ENCODE results near the gene CD96.

Gene CD96

GRCh38 chr3:111603679-111604078 lies 61.7 kb downstream of the CD96 start:
- TF ChIP-seq, protein P1, sequence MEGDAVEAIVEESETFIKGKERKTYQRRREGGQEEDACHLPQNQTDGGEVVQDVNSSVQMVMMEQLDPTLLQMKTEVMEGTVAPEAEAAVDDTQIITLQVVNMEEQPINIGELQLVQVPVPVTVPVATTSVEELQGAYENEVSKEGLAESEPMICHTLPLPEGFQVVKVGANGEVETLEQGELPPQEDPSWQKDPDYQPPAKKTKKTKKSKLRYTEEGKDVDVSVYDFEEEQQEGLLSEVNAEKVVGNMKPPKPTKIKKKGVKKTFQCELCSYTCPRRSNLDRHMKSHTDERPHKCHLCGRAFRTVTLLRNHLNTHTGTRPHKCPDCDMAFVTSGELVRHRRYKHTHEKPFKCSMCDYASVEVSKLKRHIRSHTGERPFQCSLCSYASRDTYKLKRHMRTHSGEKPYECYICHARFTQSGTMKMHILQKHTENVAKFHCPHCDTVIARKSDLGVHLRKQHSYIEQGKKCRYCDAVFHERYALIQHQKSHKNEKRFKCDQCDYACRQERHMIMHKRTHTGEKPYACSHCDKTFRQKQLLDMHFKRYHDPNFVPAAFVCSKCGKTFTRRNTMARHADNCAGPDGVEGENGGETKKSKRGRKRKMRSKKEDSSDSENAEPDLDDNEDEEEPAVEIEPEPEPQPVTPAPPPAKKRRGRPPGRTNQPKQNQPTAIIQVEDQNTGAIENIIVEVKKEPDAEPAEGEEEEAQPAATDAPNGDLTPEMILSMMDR (IDR thresholded peaks at IDR 0.05; ENCODE audit: insufficient read depth, low read length, missing control alignments), result no peak
- DNase-seq (ENCODE audit: low read depth, low spot score), result no peak
- no peak overlapping the region for H3K4me3 ChIP-seq (ENCODE audit: low read depth, low read length)
- CTCF ChIA-PET, result interaction anchor here (1.0 to 2.1 kb wide), 6 partner anchors 9 to 440 kb away, joined by 3 to 6 read pairs (median 4); no protein-coding TSS in a partner anchor
- POLR2A ChIA-PET, result interaction anchor here (1.2 kb wide), 1 partner anchor 11 kb away, joined by 3 read pairs; no protein-coding TSS in a partner anchor

- no peak overlapping the region for H3K4me3 ChIP-seq (ENCODE audit: low read depth, low read length)
- CTCF ChIA-PET, result interaction anchor here (1.0 to 2.1 kb wide), 6 partner anchors 9 to 439 kb away, joined by 3 to 6 read pairs (median 4); no protein-coding TSS in a partner anchor
- TF ChIP-seq, protein P1 (IDR thresholded peaks at IDR 0.05; ENCODE audit: insufficient read depth, low read length, missing control alignments), result no peak
- no peak for DNase-seq (ENCODE audit: low read depth, low spot score)
- POLR2A ChIA-PET, result interaction anchor here (1.2 kb wide), 1 partner anchor 11 kb away, joined by 3 read pairs; no protein-coding TSS in a partner anchor
These were observed 62.1 kb downstream of the CD96 start for GRCh38 chr3:111604119-111604518.

DNA sequence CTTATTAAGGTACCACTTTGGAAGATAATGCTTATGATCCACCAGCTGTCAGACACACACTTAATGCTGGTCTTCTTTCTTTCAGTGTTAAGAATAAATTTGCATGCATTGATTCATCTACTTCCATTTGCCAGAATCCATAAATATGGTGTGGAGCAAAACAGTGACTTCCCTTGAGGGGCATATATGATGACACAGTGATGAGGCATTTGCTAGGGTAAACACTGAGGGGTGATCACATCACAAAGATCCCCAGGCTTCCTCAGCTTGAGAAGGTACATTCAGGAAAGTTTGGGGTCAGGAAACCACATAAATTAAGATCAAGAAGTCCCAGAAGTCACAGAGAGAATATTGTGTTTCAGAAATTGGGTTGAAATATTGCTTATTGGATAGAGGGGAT lies 63.0 kb downstream of the CD96 start:
- ChIA-PET CTCF (interaction anchor here (0.9 to 2.1 kb wide), 7 partner anchors 8 to 88 kb away, joined by 3 to 6 read pairs (median 3); no protein-coding TSS in a partner anchor), POLR2A (no interaction called here)
- H3K4me3 ChIP-seq (ENCODE audit: low read depth, low read length), result no peak overlapping the region
- TF ChIP-seq, protein P1 (IDR thresholded peaks at IDR 0.05; ENCODE audit: insufficient read depth, low read length, missing control alignments), result no peak
- no peak for DNase-seq (ENCODE audit: low read depth, low spot score)

DNA sequence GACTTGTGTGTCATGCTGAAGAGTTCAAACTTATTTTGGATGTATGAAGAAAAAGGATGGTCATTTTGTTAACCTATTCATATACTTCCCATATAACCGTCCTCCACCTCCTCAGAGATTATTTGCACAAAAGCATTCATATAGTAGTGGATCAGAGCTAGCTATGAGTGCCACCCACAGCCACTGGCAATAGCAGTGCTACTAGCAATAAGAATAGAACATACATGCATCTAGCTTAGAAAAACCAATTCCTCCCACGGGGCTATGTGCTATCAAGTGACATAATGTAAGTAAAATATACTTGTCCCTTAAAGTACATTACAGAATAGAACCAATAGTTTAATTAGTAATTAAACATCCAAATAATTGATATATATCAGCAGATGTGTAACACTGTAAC lies 63.5 kb downstream of the CD96 start:
- ChIA-PET CTCF (interaction anchor here (0.9 to 2.1 kb wide), 3 partner anchors 16 to 87 kb away, joined by 3 to 6 read pairs (median 3); no protein-coding TSS in a partner anchor), POLR2A (interaction anchor here (0.6 kb wide), 1 partner anchor 513 kb away, joined by 4 read pairs; no protein-coding TSS in a partner anchor)
- TF ChIP-seq, protein P1 (IDR thresholded peaks at IDR 0.05; ENCODE audit: insufficient read depth, low read length, missing control alignments), result no peak
- no peak for DNase-seq (ENCODE audit: low read depth, low spot score)
- H3K4me3 ChIP-seq (ENCODE audit: low read depth, low read length), result no peak overlapping the region

GRCh38 chr3:111607240-111607920 lies 65.4 kb downstream of the CD96 start:
- TF ChIP-seq, protein P1 (IDR thresholded peaks at IDR 0.05; ENCODE audit: insufficient read depth, low read length, missing control alignments), result no peak
- no peak for DNase-seq (ENCODE audit: low read depth, low spot score)
- CTCF ChIA-PET, result interaction anchor here (0.7 to 1.9 kb wide), 4 partner anchors 8 to 29 kb away, joined by 3 to 6 read pairs (median 4); partner anchors contain the start of gene ZBED2
- POLR2A ChIA-PET, result no interaction called here
- no peak overlapping the region for H3K4me3 ChIP-seq (ENCODE audit: low read depth, low read length)

- TF ChIP-seq, protein P1 (IDR thresholded peaks at IDR 0.05; ENCODE audit: insufficient read depth, low read length, missing control alignments), result no peak
- CTCF ChIA-PET, result interaction anchor here (1.9 kb wide), 1 partner anchor 8 kb away, joined by 6 read pairs; no protein-coding TSS in a partner anchor
- H3K4me3 ChIP-seq (ENCODE audit: low read depth, low read length), result no peak overlapping the region
These were observed 66.4 kb downstream of the CD96 start for GRCh38 chr3:111608383-111608782.

More at GRCh38 chr3:111608383-111608782, 66.4 kb downstream of the CD96 start:
- POLR2A ChIA-PET, result no interaction called here
- no peak for DNase-seq (ENCODE audit: low read depth, low spot score)
